ENCODE data around the gene CTRL.

GRCh38 chr16:67967183-67967957 lies 35.7 kb upstream of the CTRL start:
- TF ChIP-seq CTCF (IDR thresholded peaks at IDR 0.05; ENCODE audit: low read depth, low read length, missing input control) (no peak), NR2F2 (IDR thresholded peaks at IDR 0.05) (no peak), EGR1 (IDR thresholded peaks at IDR 0.05; ENCODE audit: low read depth in 2 of 2) (no peak), REST (IDR thresholded peaks at IDR 0.05) (no peak), RAD21 (IDR thresholded peaks at IDR 0.05) (no peak), TAF1 (conservative IDR thresholded peaks at IDR 0.05) (no peak), JUND (IDR thresholded peaks at IDR 0.05) (no peak), HNF4G (IDR thresholded peaks at IDR 0.05) (no peak), FOXA1 (IDR thresholded peaks at IDR 0.05) (no peak)
